Stimulated activated CD8-positive, alpha-beta memory T cell treated with anti-CD3 and anti-CD28 coated beads, Interleukin-12 subunit alpha, Interleukin-12 subunit beta, amount 100 ng/mL, for 24 hours (primary cell): ENCODE results near the gene FKBP6.
"Not testable (repeated sequence)": the region's sequence is repeated elsewhere in the genome, so short reads cannot be mapped to it uniquely, and the experiment has no call there.

Experiments
- DNase-seq: peaks from one replicate; pipeline ENCODE4 v3.0.0-alpha.2; 2020; ENCODE audit errors: extremely low read depth

The FKBP6 gene

DNA sequence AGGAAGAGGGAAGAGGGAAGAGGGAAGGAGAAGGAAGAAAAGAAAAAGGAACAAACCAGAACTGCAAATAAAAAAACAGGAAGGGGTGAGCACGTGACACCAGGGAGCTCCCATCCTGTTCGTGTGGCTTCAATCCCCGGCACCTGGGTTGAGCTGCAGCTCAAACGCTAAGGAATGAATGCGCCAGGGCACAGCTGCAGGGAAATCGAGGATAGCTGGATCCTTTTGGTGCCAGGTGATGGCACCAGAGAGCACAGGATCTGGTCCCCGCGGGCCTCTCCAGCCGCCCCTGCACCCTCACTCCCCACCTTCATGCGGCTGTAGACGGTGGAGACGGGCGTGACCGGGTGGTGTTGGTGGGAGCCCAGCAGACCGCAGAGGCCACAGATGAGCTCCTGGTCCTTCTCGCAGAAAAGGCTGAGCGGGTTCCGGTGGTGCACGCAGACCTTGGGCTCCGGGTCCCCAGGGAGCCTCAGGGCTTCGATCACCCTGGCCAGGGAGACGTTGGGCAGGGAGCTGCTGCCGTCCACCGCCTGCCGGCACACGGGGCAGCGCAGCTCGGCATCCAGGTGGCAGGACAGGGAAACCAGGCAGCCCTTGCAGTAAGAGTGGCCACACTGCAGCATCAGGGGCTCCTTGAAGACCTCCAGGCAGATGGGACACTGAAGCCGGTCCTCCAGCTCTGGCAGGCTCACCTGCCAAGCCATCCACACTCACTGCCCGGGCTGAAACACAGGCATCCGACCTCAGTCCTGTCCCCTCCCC, 3.7 kb upstream of the FKBP6 start:
- DNase-seq, result not testable (repeated sequence)

DNA sequence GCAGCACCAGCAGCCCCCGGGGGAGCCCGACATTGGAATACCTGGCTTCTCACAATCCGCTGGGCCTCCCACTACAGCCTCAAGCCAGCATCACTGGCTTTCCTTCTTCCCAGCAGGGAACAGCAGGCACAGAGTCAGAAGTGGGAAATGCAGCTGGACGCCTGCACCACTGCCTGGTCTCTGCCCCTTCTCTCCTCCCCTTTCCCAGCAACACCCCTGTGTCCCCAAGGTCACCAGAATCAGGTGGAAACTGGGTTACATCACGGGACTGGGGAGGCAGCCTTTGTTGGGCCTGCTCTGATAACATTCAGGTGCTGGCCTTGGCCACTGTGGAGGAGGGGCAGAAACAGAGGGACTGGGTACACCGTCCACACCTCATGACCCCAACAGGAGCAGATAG, 2.5 kb upstream of the FKBP6 start:
- DNase-seq, result not testable (repeated sequence)

DNA sequence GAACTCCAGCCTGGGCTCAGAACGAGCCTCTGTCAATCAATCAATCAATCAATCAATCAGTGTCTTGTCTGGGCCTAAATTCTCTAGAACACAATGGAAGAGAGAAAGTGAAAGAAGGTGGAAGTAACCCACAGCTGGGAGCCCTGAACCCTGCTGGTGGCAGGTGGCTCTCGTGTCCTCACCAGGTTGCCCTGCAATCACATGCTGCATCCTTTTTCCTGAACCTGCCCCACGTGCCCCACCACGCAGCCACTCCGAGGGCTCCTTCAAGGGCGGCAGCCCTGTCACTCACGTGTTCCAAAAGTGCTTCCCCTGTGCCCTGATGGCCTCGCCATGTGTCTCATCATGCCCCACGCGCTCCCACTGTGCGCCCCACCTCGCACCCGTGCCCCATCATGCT, 512 bp upstream of the FKBP6 start:
- DNase-seq, result not testable (repeated sequence)

DNA sequence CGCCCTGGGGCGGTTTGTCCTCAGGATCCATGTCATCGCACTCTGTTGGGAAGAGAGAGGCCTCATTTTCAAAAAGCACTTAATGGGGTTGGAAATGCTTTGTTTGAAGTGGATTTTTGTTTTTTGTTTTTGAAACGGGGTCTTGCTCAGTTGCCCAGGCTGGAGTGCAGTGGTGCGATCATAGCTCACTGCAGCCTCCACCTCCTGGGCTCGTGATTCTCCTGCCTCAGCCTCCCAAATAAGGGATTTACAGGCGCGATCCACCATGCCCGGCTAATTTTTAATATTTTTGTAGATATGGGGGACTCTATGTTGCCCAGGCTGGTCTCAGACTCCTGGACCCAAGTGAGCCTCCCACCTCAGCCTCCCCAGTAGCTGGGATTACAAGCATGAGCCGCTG, 735 bp downstream of the FKBP6 start:
- DNase-seq, result no peak

DNA sequence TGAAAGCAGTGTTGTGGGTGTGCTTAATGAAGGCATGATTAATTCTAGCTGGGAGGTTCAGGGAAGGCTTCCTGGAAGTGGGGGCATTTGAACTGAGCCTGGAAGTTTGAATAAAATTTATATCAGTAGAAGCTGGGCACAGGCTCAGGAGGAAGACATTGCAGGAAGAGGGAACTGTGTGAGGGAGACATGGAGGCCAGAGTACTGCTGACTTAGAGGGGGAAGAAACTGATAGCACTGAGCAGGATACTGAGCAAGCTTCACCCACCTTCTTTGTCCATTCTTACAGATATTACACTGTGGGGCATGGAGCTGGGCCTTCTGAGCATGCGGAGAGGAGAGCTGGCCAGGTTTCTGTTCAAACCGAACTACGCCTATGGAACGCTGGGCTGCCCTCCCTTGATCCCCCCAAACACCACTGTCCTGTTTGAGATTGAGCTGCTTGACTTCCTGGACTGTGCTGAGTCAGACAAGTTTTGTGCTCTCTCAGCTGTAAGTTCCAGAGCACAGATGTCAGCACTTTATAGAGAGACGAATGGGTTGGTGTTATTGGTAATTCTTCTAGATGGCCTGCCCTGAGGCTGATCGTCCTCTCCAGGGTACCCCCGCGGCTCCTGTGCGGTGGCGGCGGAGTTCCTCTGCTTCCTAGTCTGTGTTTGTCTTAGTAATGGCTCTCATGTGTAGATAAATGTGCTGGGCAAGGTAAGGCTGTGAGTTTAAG, 2.1 kb downstream of the FKBP6 start:
- no peak for DNase-seq

DNA sequence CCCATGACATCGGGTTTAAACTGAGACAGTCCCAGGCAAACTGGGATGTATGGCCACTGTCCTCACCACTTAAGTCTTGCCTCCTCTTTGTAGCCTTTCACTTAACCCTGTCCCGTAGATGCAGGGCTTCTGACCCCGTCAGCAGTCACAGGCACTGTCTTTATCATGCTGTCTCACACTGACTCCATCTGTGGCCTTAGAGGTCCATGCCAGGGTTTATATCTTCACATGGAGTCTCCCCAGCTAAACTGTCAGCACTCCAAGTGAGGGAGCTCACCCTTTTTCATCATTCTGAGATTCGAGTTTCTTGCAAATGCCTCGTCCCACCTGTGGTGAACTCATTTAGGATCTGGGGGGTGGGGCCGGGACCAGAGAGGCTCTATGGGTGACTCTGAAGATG, 2.8 kb downstream of the FKBP6 start:
- DNase-seq, result no peak

DNA sequence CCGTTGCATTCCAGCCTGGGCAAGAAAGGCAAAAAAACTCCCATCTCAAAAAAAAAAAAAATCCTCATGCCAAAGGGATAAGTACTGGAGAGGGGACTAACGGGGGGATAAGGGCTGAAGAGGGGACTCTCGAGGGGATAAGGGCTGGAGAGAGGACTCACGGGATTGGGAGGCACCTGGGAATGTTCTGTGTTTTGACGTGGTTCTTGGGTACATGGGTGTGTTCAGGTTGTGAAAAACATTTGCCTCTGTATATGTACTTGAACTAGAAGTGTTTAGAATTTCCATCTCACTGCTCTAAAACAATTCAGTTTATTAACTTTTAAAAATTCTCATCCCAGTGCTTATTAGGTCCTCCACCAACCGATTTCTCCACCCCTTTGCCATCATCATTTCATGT, 4.5 kb downstream of the FKBP6 start:
- no peak for DNase-seq

DNA sequence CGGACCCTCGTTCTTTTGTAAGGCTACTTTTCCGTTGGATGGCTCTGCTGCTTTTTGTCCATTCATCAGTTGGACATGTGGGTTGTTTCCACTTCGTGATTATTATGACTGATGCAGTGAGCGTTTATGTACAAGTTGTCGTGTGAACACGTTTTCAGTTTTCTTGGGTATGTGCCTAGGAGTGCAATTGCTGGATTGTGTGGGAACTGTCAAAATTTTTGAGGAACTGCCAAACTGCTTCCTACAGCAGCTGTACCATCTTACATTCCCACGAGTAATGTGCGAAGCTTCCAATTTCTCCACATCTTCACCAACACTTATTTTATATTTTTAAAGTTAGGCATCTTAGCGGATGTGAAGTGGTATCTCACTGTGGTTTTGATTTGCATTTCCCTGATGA, 10.4 kb downstream of the FKBP6 start:
- DNase-seq, result no peak

DNA sequence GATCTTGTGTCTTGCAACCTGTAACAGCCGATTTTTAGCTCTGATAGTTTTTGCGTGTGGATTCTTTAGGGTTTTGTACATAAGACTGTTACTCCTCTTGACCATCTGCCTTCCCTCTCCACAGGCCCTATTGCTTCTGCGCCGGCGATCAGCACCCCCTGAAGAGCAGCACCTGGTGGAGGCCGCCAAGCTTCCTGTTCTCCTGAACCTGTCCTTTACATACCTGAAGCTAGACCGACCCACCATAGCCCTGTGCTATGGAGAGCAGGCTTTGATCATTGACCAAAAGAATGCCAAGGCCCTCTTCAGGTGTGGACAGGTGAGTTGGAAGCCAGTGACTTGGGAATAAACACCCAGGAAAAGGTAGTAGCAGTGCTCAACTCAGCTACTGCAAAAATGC, 12.6 kb downstream of the FKBP6 start:
- no peak for DNase-seq

DNA sequence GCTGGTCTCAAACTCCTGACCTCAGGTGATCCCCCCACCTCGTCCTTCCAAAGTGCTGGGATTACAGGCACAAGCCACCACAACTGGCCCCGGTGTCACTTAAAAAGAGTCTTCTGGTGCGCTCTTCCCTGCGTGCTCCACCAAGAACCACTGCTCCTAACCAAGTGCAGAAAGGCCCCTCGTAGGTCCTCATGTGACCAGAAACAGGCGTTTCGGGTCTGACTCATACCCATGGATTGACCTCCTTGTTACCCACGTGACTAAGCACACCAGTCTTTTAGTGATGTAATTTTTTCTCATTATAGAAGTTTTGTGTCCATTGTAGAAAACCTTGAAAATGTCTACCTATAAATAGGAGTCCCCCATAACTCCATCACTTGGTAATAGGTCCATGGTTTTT, 13.9 kb downstream of the FKBP6 start:
- no peak for DNase-seq

DNA sequence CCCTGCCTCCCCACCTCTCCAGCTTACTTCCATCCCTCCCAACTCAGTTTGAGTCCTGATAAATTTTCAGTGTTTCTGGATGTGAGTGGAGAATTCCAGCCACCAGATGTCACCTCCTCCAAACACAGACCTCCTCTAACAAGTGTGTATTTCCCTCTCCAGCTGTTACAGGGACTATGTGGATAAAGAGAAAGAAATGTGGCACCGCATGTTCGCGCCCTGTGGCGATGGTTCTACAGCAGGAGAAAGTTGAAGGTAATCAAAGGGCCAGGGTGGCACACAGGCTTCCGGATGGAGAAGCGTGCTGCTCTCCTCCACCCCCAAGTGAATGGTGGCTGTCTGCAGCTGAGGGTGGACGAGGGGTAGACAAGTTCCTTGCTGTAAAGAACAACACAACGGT, 14.7 kb downstream of the FKBP6 start:
- no peak for DNase-seq

DNA sequence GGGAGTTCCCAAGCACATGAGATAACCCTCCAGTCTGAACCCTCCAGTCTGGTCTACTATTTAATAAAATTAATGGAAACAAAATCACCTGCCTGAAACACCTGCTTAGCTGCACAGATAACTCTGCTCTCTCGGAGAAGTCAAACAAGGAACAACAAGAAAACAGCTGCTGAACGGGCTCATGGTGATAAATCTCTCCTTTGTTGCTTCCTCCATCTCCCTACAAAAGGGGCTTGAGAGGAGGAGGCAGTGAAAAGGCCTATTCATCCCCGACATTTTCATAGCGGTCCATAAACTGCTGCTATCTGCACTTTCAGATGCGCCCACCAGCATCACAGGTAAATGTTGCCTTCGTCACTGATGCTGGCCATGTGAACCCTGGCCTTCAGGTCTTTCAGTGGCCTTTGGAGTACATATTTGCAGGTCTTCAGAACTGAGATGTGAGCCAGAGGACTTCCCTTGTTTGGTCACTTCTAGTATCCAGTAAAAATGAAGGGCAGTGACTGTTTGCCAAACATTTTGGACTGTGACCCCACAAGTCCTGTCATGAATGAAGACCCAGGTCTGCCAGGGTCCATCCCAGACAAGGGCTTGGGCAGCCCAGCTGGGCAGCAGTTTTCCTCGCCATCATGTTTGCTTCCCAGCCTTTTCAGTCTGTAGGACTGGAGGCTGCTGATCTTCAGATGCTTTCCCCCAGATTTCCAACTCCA, 15.9 kb downstream of the FKBP6 start:
- DNase-seq, result no peak

DNA sequence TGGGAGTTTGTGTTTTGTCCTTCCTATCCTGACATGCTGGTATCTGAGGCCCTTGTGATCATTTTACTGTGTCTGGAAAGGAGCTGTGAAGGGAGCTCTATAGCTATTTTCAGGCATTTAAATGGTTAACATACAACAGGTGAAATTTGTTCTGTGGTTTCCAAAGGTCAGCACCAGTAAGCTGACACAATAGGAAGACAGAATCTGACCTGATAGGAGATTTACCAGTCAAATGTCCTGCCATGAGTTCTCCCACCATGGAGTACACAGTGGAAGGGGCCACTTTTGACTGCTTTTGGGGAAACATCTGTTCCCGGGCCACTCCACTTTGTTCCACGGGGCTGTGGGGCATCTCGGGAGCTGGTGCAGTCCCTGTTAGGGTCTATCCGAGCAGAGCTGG, 17.6 kb downstream of the FKBP6 start:
- DNase-seq, result no peak

DNA sequence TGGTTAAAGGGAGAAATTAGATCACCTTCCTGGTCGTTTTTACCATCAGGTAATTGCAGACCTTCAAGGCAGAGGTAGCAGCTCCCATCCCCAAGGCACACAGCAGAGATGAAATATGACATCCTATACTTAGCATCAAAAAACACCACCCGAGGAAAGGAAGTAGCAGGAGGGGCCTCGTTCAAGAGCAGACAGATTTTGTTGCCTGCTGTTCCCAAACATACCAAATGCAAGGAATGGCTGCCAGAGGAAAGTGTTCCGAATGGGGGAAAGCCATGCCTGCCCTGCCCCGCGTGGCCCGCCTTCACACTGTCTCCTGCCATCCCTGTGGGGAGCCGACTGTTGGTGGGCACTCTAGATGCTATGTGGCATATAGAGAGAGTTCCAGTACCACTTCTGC, 18.0 kb downstream of the FKBP6 start:
- no peak for DNase-seq

DNA sequence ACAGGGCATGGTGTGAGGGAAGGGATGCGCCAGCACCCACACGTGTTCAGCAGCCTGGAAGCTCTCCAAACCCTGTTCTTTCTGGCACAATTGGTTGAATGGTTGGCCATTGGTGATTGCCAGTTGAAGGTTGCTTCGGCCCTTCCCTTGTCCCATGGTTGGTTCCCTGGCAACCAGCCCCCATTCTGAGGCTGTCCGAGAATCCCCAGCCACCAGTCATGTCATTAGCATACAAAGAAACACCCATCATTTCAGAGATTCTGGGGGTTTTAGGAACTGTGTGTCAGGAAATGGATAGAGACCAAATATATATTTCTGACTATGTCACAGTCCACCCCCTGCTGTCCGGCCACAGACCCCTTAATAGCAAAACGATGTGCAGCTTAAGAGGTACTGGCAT, 21.8 kb downstream of the FKBP6 start:
- DNase-seq, result no peak

DNA sequence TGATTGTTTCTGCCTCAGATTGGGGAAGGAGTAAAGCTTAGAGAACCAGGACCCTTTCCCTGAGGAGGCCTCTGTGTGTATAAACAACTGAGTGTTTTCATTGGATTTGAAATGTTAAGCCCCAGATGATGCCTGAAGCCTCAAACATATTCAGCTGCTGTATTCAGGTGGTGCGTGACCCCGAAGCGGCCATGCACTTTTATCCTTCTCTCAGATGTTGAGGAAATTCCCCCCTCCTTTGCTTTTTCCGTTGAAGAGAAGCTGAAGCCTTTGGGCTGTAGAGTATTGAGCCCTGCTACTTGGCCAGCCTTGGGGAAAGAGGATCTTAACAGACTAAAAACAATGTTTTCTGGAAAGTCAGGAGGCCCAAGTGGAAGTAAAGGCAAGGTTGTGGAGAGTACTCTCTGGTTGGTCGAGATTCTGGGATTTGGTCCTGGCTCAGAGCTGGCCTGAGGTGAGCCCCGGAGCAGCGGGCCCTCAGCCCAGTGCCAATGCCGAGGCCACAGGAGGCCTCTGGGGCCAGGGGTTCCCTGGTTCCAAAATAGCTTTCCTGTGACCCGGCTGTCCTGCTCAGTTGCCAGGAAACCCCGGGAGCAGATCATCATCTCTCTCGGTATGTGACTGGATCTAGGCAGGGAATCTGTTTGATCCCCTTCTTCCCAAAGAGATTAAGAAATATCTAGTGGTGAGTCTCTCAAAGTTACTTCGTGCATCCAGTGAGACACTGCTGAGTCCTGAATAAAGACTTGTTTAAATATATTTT, 22.5 kb downstream of the FKBP6 start:
- no peak for DNase-seq

DNA sequence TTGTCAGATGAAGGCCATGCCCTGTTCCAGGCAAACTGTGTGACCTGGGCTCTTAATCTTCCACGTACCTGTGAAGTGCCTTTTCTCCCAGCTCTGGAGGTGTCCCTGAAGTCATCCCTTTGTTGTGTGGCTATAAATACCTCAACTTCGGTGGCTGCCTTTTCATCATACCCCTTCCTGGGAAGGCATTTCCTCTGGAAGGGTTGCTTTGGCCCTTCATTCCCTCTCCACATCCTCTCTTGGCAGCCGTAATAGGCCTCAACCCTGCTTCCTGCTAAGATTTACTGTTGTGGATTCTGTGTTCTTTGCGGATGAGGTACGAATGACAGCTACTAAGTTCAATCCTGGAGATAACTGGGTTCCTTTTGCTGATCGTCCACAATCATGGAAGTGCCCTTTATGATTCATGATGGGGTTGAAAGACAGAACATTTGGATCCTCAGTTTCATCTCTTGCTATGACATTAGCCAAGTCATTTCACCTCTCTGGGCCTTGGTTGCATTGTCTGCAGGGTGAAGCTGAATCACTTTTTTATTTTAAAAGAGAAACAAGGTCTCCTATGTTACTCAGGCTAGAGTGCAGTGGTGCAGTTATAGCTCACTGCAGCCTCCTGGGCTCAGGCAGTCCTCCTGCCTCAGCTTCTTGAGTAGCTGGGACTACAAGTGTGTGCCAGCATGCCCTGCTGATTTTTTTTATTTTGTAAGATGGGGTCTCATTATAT, 23.6 kb downstream of the FKBP6 start:
- no peak for DNase-seq

DNA sequence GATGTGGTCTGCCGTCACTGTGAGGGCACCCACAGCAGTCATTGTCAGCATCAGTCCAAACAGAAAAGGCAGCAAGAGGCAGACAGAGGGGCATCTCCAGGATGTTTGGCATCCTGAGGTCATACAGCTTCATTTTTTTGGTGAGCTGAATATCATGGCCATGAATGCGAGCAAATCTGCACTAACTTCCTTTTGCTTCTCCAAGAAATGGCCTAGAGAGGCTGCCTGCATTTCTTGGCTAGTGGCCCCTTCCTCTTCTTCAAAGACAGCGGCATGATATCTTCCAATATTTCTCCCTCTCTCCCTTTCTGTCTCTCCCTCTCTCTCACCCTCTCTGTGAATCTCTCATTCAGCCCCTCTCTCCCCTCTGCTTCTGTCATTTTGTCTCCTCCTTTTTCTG, 24.8 kb downstream of the FKBP6 start:
- no peak for DNase-seq

DNA sequence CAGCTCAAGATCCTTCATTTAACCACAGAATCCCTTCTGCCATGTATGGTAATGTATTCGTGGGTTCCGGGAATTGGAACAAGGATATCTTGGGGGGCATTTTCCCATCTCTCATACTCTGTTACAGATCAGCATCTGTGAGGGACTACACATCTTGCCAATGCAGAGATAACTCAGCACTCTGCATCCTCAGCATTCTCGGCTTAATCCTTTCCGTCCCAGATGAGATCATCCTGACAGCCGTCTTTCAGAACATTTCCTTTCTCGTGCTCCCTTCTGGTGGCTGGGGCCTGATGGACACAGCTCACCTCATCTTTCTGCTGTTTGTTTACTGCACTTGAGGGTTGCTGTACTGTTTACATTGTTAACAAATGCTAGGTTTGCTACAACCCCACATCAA, 25.3 kb downstream of the FKBP6 start:
- DNase-seq, result no peak

DNA sequence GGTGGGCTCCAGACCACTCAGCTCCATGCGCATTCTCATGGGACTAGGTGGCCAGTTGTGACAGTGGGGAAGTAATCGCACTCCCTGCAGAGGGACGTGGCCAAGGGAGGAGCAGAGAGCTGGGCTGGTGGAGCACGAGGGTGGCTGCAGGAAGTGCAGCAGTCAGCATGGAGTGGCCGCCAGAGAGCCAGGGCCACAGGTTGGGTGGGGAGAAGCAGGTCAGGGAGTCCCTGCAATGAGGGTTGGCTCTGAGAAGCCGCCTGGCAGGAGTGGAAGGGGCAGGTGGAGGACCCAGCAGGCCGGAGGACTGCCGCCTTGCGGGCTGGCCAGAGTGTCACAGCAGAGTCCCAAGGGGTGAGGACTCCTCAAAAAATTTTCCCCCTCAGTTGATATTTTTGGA, 26.2 kb downstream of the FKBP6 start:
- no peak for DNase-seq

DNA sequence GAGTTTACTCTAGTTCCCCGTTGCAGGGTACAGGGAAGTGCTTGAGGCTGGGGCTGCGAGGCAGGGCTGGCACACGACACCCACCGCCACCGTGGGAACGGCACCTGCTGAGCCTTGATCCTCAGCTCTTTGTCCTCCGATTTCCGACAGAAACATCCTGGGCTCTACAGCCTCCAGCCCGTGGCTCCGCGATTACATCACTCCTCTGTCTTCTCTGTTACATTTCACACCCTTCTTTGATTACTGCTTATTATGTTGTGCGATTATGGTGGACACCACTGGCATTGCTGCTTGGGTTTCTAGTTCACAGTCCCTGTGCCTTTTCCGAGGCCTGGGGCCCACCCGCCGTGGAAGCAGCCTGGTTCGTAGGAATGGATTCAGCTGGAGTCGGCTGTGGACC, 26.9 kb downstream of the FKBP6 start:
- no peak for DNase-seq

DNA sequence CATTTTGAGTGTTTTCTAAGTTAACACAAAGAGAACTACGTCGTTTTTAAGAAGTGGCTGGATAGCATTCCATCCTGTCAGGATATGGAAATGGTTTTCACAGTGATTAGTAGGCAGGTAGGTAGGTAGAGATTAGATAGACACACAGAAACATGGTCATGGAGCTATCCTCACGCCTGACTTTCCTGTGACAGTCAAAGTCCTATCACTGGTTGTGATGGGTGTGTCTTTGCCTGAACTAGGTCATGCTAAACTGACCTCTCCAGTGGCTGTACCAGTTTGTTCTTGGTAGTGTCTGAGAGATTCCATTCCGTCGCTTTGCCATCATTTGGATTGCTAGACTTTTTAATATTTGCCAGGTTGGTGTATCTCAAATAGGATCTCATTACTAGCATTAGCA, 28.2 kb downstream of the FKBP6 start:
- DNase-seq, result no peak
